Stimulated activated CD4-positive, alpha-beta T cell treated with anti-CD3 and anti-CD28 coated beads, Interleukin-15, amount 100 ng/mL, for 1 hour (primary cell): ENCODE data around the gene GTF2B.
"Not testable (repeated sequence)": the region's sequence is repeated elsewhere in the genome, so short reads cannot be mapped to it uniquely, and the experiment has no call there.

Experiments used
- DNase-seq, 2 donors: peaks; one replicate each; pipeline ENCODE4 v3.0.0-alpha.2; 2020; ENCODE audit warnings: low read depth in 1 of 2, low spot score in 1 of 2

The GTF2B gene

GRCh38 chr1:88885933-88886332 lies 5.4 kb downstream of the GTF2B start:
- DNase-seq: no peak

GRCh38 chr1:88883156-88883555 lies 8.2 kb downstream of the GTF2B start:
- DNase-seq: no peak

GRCh38 chr1:88880717-88881116 lies 10.7 kb downstream of the GTF2B start:
- DNase-seq: not testable (repeated sequence)

GRCh38 chr1:88878731-88879130 lies 12.6 kb downstream of the GTF2B start:
- DNase-seq: no peak

- no peak for DNase-seq
These were observed 13.5 kb downstream of the GTF2B start for GRCh38 chr1:88877911-88878310.

GRCh38 chr1:88877382-88877825 lies 14.0 kb downstream of the GTF2B start:
- no peak for DNase-seq

- DNase-seq: no peak
These were observed 14.6 kb downstream of the GTF2B start for GRCh38 chr1:88876573-88877365.

- DNase-seq: no peak
These were observed 15.8 kb downstream of the GTF2B start for GRCh38 chr1:88875595-88875994.

- DNase-seq: no peak
These were observed 17.5 kb downstream of the GTF2B start for GRCh38 chr1:88873737-88874349.

GRCh38 chr1:88869644-88870043 lies 21.7 kb downstream of the GTF2B start:
- DNase-seq: not testable (repeated sequence)

GRCh38 chr1:88867743-88868521 lies 23.4 kb downstream of the GTF2B start:
- no peak for DNase-seq

GRCh38 chr1:88851303-88852063 lies 39.9 kb downstream of the GTF2B start:
- DNase-seq: no peak

- no peak for DNase-seq
These were observed 43.7 kb downstream of the GTF2B start for GRCh38 chr1:88847643-88848042.

GRCh38 chr1:88825721-88826120 lies 65.6 kb downstream of the GTF2B start:
- DNase-seq: no peak

GRCh38 chr1:88819642-88820041 lies 71.7 kb downstream of the GTF2B start:
- DNase-seq: not testable (repeated sequence)

- no peak for DNase-seq
These were observed 77.9 kb downstream of the GTF2B start for GRCh38 chr1:88813471-88813870.

- no peak for DNase-seq
These were observed 79.0 kb downstream of the GTF2B start for GRCh38 chr1:88812366-88812765.

- no peak for DNase-seq
These were observed 87.9 kb downstream of the GTF2B start for GRCh38 chr1:88803444-88803843.

GRCh38 chr1:88802950-88803349 lies 88.4 kb downstream of the GTF2B start:
- no peak for DNase-seq
